HepG2 (cell line): ENCODE measurements around the gene SCARB2. TPM values are rescaled to one million over a fixed set of nuclear protein-coding genes. Genes with fewer than 3 reads are reported as not detected.

ENCODE experiments used
- TBX2 ChIP-seq: sonication (generic); formaldehyde crosslinking; IDR thresholded peaks from 2 replicates; pipeline ENCODE4 v1.5.0; 2020; ENCODE audit warnings: missing genetic modification reagents, mild to moderate bottlenecking, borderline replicate concordance
- ZNF33B ChIP-seq: sonication (generic); formaldehyde crosslinking; IDR thresholded peaks from 2 replicates; pipeline ENCODE4 v1.5.1; 2020; ENCODE audit warnings: mild to moderate bottlenecking, missing genetic modification reagents
- ZNF451 ChIP-seq: sonication (generic); formaldehyde crosslinking; IDR thresholded peaks from 2 replicates; pipeline ENCODE4 v1.5.0; 2020; ENCODE audit warnings: mild to moderate bottlenecking, missing genetic modification reagents
- polyA plus RNA-seq, 8 experiments: library from polyadenylated mRNA; depleted of rRNA in 3 of 8; stranded (reverse) in 7 of 8; unstranded in 1 of 8; fragments of >200 nt; fragmentation: Illumina TruSeq in 4 of 8; extraction: Trizol in 4 of 8; gene quantifications; 2 replicates each; pipeline versions ENCODE4 v1.2.1 to v1.2.3, GENCODE V29; 2011 to 2016; ENCODE audit warnings: low read depth in 4 of 8, missing spikeins in 1 of 8, mixed read lengths in 1 of 8; ENCODE audit not compliant: insufficient read depth in 1 of 8
- total RNA-seq, 5 experiments: library from RNA; depleted of rRNA; stranded (reverse); fragments of >200 nt; fragmentation: Illumina TruSeq; extraction: Trizol; gene quantifications; 2 replicates each; pipeline ENCODE4 v1.2.3, GENCODE V29; 2016; ENCODE audit warnings: low read depth in 1 of 5
- TF ChIP-seq, protein P1 (sequence below), 2 experiments: fragments of 450-650 bp in 1 of 2; sonication (generic) in 1 of 2; formaldehyde crosslinking in 1 of 2; IDR thresholded peaks; 2 replicates each; pipeline versions ENCODE4 v1.6.1 to v1.8.0; 2016 to 2022; ENCODE audit warnings: antibody characterized with exemption in 1 of 2, mild to moderate bottlenecking in 1 of 2, missing genetic modification reagents in 1 of 2

The SCARB2 gene
- total and polyA plus RNA-seq, 2 of the 13 experiments (the other 11 are each of a cell fraction or from before 2014, with no cell fraction given), result 40.6 to 43.4 TPM

DNA sequence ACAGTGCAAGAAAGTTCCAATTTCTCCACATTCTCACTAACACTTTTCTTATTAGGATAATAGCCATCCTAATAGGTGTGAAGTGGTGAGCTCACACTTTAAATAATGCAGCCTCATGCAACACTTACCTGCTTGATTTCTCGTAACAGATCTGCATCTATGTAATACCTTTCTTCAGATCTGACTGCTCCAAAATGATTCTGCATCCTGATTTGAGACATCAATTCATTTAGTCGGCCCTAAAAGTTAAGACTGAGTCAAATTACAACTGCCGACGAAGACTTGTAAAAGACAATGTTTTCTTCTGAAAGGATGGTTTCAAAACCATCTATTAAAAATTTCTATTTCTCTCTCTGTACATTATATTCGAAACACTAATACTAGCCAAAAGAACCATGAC lies 96.1 kb downstream of the SCARB2 start (continued):
- TF ChIP-seq, protein P1, sequence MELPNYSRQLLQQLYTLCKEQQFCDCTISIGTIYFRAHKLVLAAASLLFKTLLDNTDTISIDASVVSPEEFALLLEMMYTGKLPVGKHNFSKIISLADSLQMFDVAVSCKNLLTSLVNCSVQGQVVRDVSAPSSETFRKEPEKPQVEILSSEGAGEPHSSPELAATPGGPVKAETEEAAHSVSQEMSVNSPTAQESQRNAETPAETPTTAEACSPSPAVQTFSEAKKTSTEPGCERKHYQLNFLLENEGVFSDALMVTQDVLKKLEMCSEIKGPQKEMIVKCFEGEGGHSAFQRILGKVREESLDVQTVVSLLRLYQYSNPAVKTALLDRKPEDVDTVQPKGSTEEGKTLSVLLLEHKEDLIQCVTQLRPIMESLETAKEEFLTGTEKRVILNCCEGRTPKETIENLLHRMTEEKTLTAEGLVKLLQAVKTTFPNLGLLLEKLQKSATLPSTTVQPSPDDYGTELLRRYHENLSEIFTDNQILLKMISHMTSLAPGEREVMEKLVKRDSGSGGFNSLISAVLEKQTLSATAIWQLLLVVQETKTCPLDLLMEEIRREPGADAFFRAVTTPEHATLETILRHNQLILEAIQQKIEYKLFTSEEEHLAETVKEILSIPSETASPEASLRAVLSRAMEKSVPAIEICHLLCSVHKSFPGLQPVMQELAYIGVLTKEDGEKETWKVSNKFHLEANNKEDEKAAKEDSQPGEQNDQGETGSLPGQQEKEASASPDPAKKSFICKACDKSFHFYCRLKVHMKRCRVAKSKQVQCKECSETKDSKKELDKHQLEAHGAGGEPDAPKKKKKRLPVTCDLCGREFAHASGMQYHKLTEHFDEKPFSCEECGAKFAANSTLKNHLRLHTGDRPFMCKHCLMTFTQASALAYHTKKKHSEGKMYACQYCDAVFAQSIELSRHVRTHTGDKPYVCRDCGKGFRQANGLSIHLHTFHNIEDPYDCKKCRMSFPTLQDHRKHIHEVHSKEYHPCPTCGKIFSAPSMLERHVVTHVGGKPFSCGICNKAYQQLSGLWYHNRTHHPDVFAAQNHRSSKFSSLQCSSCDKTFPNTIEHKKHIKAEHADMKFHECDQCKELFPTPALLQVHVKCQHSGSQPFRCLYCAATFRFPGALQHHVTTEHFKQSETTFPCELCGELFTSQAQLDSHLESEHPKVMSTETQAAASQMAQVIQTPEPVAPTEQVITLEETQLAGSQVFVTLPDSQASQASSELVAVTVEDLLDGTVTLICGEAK (IDR thresholded peaks at IDR 0.05), result no peak
- TF ChIP-seq, protein P1 (CRISPR knock-in tag; IDR thresholded peaks at IDR 0.05), result no peak
- TF ChIP-seq TBX2, result no peak
- TF ChIP-seq ZNF33B (CRISPR knock-in tag), result no peak
- TF ChIP-seq ZNF451, result no peak
